Spleen (tissue), 7 donors: ENCODE measurements around the gene PAK1IP1.

Experiments used
- CTCF ChIP-seq, 11 experiments: fragments of 200-600 bp in 7 of 11; fragments of 450-650 bp in 4 of 11; sonication (generic) in 4 of 11; IDR thresholded peaks in 8 of 11; conservative IDR thresholded peaks in 3 of 11; 1 replicate in 7 of 11; 2 replicates in 4 of 11; pipeline versions ENCODE4 v1.4.0 to v1.8.0; 2016 to 2021; ENCODE audit warnings: antibody characterized with exemption in 11 of 11, inconsistent platforms in 4 of 11, mild to moderate bottlenecking in 1 of 11
- POLR2A ChIP-seq, 3 donors: fragments of 450-650 bp; IDR thresholded peaks; one replicate each; pipeline ENCODE4 v1.5.1; 2017; ENCODE audit warnings: antibody characterized with exemption in 3 of 3, mild to moderate bottlenecking in 1 of 3
- donor health status: DM: no; HTN: no; CAD: no; lungs with moderate emphysema.
- donor health status: DM: no; HTN: no; CAD: no.
- donor health status: DM: no; HTN: no; CAD: no.

DNA sequence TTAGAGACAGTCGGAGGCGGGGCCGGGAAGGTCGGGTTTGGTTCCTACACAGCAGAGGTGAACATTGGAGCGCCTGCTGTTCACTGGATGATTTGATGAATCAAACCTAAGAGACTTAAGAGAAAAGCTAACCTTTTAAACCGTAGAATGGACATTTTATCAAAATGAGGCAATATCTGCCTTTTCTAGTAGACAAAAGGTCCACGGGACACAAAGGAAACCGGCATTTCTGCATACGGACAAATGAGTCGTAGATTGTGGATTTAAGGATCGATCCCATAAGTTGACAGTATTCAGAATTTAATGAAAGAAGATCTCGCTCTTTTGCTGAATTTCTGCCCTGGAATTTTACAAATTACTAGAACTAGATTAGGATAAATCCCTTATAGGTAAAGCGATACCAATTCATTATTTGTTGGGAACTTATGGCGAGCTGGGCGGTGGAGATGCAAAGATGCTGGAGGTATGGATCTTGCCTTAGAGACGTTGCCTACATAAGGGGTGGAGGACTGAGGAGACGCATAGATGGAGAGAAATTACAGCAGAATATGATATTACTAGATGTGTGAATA lies 400 bp downstream of the PAK1IP1 start:
- no peak for TF ChIP-seq CTCF (IDR thresholded peaks at IDR 0.05 in 8 of 11, conservative IDR thresholded peaks at IDR 0.05 in 3 of 11)
- TF ChIP-seq POLR2A (IDR thresholded peaks at IDR 0.05), result no peak
